Fibroblast of peridontal ligament (primary cell): ENCODE results near the gene NTMT1.
A peak's percentile ranks its signal among the peaks of the same experiment; 100 is the strongest.
"Not testable (repeated sequence)": the region's sequence is repeated elsewhere in the genome, so short reads cannot be mapped to it uniquely, and the experiment has no call there.

Experiments used
- DNase-seq: peaks from one replicate; pipeline ENCODE4 v3.0.0-alpha.2; 2010; ENCODE audit errors: extremely low read depth

NTMT1 gene

DNA sequence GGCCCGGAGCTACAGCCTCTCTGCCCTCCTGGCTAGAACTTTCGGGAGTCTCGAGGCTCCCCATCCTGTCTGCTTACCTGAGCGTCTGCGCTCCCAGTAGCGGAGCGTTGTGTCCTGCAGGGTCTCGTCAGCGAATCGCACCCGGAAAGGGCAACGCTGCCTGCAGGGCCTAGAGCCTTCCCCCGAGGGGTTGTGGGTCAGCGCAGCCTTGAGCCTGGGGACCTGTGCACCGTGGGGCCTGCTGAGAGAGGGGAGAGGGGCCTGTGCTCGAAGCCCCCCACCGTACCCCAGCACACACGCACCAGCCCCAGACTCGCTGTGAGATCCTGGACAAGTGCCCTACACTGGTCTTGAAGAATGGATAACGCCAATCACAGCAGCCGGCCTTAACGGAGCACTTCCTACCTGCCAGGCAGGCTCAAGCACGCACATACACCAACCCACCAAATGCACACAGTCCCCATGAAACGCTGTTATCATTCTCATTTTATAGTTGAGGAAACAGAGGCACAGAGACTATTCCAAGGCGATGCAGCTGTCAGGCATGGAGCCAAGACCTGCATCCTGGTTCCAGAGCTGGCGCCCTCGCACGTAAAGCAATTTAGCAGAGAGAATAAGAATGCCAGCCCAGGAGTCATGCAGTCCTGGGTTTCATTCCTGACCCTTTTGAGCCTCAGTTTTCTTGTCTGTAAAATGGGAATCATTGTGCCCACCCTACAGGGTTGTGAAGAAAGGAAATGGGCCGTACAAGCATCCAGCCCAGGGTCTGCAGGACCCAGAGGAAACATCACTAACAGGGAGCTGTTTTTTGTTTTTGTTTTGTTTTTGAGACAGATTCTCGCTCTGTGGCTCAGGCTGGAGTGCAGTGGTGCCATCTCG lies 10.3 kb upstream of the NTMT1 start:
- no peak for DNase-seq

DNA sequence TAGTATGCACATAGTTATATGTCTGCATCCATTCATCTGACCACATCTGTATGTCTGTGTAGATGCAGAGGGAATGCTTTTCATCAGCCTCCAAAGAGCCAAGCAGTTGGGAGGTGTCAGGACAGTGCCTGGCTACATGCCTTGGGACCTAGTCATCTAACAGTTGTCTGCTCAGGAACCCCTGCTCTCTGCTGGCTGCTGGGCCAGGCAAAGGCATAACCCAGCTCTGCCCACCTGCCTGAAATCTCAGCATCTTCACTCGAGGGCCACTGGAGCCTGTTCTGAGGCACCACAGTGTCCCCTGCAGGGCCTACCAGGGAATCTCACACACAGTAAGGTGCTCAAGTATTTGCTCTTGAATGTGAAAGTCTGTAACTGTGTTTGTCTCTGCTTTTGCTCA lies 8.8 kb upstream of the NTMT1 start:
- peak; percentile 46 for DNase-seq

DNA sequence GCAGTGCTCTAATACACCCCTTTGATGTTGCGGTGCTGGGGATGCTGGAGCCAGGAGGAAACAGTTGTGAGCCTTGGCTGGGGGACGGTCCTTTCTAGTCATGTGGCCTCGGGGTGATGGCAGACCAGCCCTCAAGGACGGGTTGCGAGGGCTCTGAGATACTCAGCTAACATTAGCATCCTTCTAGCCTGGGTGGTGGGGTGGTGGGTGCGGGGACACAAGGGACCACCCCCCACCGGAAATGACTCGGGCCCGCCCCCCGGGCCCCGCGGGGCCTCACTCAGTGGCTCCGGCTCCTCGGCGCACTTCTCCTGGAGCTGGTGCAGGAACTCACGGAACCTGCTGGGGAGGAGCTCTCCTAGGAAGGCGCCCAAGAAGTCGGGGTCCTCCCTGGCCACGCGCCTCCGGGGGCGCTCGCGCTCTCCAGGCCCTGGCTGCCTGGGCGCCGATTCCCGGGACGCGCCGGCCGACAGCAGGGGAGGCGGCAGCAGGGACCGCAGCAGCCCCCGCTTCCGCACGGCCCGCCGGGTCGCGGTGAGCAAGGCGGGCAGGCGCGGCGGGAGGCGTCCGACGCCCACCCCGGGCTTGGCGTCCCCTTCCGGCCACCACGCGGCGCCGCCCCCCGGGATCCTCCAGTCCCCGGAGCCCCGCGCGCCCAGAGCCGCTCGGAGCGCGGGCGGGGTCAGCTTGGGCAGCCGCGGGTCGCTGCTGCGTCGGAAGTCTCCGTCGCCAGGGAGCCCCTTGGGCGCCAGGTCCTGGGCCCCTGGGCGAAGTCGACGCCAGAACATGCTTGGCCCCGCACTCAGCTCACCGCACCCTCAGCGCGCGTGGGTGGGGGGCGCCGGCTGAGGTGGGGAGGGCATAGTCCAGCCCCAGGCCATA lies 5.9 kb upstream of the NTMT1 start:
- DNase-seq, result no peak

DNA sequence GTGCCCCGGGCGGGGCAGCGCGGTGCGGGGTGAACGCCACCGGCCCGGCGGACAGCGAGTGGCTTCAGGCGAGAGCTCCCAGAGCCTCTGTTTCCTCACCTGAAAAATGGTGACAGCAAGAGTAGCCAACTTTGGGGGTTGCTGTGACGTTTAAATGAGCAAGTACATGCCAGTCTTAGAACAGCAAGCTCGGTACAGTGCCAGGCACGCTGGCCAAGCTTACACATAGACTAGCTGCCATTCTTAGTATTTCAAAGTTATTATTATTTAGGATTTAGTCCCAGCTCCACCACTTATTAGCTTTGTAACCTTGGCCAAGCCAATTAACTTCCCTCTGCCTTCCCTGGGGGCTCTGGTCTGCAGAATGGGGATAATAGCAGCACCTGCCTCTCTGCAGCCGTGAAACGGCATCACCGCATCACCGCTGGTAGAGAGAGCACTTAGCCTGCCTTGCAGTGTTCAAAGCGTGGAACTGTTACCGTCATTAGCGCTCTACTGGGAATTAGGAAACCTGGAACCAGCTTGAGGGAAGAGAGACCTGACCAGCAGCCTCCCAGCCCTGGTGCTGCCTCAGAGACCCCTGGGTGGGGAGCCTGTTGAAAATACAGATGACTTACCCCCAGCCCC lies 5.2 kb upstream of the NTMT1 start, which contains the start of gene C9orf50:
Gene C9orf50, minus strand, starts transcription at position 433 of the 627 bp plus-strand sequence. CDS start 527 bp downstream, outside the sequence.
- DNase-seq, result no peak

DNA sequence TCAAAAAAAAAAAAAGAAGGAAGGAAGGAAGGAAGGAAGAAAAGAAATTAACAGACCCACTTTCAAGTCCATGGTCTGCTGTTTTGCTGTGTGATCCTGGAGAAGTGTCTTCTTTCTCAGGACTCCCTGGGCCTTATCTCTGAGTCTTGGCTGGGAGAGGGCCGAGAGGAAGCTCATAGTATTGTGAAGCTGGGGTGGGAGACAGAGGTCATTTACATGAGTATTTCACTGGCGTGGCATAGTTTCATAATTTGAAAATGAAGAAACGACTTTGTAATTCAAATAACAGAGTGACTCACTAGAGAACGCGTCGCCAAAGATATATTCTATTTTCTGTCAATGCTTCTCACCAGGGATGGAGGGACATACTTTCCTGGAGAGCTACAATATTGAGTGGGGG lies 2.6 kb upstream of the NTMT1 start:
- DNase-seq, result peak; percentile 81

DNA sequence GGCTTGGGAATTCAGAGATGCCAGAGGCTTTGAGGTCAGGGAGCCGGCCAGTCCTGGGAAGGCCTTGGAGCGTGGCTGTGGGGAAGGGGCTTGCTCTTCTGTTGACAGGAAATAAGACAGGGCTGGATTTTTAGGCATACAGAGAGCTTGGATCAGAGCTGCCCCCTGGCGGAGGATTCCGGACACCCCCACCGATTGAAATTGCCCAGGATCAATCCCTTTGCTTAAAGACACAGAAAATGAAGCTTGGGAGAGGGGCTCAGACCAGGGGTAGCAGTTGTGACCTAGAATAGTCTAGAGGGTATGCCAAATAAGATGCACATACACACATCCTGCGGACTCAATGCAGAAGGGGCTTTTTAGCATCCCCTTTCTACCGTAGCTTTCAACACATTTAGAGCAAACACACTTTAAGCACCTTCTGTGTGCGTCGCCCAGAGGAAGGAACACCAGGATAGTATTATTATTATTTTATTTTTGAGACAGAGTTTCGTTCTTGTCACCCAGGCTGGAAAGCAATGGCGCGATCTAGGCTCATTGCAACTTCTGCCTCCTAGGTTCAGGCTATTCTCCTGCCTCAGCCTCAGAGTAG lies 1.7 kb upstream of the NTMT1 start:
- peak; percentile 66 for DNase-seq

DNA sequence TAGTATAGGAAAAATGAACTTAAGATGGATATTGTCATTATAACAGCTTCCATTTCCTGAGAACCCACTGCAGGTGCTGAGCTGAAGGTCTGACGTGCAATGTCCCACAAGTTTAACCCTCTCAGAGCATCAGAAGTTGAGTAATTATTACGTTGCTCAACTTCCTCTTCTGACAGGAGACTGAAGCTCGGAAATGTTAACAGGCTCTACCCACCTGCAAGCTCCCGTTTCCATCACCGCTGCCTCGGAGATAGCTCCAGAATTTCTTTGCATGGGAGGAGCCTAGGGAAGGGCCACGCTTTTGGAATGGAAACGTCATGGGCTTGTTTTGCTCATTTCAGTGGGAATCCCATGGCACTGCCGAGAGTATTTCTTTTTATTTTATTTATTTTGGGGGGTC lies 1.0 kb upstream of the NTMT1 start:
- DNase-seq, result no peak

DNA sequence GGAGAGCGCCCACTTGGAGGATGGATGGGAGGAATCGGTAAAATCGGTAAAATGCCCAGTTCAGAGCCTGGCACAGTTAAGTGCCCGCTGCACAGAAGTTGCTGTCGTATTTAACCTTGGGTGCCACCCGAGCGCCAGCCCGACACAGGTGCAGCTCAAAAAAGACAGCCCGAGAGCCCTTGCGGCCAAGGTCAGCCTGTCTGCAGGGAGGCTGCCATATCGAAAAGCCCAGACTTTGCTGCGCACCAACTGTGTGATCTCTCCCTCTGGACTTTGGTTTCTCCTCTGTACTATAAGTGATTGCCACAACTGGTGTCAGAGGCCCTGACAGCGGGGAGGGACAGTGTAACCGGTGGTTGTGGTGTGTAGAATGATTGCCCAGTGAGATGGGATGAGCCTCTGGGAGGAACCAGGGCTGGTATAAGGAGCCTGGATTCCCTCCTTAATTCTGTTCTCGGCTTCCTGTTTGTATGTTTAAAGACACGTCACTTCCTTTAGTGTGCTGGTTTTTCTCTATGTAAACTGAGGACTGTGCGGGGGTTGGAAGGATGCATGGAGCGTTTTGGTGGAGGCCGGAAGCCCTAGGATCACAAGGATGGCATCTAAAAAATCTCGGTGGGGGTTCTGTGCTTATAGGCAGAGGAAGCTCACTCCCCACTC lies 792 bp downstream of the NTMT1 start:
- DNase-seq, result peak; percentile 67

DNA sequence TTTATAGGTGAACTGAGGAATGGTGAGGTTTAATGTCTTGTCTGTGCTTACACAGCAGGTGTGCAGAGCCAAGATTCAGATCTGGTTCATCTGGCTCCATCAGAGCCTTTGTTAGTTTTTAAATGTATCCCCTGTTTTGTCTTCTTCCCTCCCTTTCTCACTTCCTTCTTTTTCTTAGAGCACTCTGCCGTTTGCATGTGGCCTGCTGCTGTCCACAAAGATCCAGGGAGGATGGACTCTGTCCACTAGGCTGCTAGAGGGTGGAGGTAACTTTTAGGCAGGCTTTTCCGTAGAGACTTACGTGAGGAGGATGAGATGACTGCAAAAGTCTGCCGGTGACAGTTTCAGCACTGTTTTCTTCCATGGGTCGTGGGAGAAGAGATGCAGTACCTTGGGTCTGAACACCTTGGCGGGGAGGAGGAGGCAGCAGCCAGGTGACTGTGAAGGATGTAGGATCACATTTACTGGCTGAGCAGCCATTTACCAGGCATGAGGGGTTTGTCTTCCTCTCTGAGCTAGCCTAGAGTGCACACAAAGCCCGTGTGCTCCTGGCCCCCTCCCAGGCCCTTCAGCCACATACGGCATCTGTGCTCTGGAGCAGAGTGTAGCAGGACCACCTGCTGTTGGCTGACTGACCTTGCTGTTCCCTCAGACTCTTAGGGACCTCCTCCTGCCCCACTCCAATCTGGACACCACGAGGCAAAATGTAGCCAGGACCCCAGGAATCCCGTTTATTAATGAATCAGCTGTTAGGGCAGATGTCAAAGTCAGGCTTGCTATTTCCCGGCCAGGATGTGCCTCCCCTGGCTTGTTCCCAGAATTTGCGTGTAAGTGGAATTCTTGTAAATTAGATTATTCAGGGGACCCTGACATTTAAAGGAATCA lies 1.8 kb downstream of the NTMT1 start:
- no peak for DNase-seq

DNA sequence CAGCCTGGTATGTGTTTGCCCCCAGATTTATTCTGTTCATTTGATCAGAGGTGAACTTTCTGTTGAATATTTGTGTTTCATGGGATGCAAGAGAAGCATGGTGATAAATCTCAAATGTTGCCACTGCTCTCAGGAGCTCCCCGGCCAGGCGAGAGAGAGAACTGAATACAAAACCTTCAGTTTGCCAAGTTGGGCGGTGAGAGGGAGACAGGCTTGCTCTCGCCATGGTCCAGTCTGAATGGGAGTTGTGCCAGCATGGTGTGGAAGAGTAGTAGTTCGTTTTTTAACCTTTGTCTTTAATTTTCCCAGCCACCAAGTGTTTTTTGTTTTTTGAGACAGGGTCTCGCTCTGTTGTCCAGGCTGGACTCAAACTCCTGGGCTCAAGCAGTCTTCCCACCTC lies 2.7 kb downstream of the NTMT1 start:
- DNase-seq, result no peak

DNA sequence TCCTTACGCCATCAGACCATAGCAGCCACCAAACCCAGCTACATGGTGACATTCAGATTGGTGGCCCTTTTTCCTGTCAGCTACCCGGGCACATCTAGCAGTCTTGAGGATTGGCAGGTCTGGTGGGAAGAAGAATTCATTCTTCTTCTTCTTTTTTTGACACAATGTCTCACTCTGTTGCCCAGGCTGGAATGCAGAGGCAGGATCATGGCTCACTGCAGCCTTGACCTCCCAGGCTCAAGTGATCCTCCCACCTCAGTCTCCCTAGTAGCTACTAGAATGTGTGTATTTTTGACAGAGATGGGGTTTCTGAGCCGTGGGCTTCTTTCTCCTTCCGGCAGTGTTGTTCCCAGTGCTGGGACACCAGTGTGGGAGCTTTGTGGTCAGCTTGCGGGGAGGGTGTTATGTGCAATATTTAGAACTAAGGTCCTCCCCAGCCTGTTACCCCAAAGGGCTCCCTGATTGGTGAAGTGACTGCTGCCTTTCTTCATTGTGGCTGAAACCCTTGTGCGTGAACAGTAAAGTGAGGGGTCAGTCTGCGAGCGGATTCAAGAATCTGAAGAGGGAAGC lies 3.4 kb downstream of the NTMT1 start:
- no peak for DNase-seq

DNA sequence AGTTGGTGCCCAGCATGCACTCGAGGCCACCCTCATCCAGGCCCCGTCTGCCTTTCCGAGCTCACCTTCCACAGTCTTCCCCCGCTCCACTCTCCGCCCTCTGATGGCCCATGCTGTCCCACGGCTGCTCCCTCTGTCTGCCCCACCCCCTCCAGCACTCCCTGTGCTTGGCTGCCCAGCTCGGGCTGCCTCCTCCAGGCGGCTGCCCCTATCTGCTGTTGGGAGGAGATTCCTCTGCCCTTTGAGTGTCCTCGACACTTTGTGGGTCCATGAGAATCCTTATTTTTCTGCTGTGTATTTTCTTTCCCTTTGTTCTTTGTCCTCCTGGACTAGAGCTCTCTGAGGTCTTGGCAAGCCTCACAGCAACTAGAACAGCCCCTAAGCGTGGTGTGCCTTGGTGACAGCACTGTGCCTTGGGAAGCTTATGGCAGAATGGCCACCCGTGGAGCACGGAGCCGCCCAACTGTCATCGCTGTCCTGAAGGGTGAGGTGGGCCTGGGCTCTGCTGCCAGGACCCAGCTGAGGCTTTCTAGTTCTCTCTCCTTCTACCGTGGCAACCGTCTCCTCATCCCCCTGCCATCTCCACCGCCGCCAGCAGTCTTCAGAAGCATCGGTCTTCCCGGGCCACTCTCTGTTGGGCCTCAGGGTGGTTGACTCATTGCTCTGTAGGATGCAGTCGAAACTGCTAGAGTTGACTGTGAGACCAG lies 5.2 kb downstream of the NTMT1 start:
- peak; percentile 49 for DNase-seq

DNA sequence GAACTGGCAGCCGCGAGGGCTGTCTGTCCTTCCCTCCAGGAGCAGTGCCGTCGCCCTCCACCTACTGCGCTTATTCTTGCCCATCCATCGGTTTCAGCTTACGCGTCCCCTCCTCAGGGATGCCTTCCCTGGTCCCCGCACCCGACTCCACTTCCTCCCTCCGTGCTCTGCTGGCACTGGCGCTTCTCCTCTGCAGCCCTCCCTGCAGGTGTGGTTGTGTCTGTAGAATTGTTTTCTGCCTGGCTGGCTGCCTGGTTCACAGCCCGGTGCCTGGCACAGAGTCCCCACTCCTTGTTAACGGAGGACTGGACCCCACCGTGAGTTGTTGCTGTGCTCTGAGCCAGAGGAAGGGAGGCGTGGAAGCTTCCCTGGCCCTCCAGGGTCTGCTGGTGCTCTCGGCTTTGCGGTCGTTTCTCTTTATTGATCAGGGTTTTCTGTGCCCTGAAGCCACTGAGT lies 5.7 kb downstream of the NTMT1 start:
- DNase-seq, result no peak

DNA sequence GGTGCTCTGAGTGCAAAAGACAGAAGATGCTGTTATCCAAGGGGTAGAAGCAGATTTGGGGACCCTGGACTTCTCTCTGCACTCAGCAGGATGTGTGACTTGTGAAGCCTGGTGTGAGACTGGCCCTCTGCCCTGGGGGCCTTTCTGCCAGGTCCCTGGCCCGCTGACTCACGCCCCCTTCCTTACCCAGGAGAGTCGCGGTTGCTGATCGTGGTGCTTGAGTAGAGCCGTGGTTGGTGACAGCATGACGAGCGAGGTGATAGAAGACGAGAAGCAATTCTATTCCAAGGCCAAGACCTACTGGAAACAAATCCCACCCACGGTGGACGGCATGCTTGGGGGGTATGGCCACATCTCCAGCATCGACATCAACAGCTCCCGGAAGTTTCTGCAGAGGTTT lies 6.5 kb downstream of the NTMT1 start:
- no peak for DNase-seq

DNA sequence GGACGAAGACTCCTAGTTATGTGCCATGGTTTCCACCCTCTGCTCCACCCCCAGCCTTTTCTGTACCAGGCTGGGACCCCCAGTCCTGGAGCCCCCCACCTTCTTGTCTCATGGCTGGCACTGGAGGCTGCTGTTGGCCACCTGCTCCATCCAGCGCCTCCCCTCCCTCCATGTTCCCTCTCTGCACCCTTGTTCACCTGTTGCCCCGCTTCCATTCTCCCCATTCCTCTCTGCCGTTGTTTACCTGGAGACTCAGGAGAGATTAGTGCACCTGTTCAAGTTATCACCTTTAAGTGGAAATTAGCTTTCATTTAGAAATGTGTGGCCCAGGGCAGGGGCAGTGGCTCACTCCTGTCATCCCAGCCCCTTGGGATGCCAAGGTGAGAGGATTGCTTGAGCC lies 7.2 kb downstream of the NTMT1 start:
- no peak for DNase-seq

DNA sequence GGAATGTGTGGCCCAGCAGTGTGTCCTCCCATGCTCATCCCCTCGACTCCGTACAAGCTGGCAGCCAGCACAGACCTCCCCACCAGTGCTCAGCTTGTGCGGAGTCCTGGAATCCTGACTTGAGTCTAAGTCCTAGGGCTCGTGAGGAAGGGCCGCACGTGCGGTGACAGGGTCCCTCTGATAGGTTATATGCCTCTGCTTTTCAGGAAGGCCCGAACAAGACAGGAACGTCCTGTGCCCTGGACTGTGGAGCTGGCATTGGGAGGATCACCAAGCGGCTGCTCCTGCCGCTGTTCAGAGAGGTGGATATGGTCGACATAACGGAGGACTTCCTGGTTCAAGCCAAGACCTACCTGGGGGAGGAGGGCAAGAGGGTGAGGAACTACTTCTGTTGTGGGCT lies 7.9 kb downstream of the NTMT1 start:
- DNase-seq, result no peak

DNA sequence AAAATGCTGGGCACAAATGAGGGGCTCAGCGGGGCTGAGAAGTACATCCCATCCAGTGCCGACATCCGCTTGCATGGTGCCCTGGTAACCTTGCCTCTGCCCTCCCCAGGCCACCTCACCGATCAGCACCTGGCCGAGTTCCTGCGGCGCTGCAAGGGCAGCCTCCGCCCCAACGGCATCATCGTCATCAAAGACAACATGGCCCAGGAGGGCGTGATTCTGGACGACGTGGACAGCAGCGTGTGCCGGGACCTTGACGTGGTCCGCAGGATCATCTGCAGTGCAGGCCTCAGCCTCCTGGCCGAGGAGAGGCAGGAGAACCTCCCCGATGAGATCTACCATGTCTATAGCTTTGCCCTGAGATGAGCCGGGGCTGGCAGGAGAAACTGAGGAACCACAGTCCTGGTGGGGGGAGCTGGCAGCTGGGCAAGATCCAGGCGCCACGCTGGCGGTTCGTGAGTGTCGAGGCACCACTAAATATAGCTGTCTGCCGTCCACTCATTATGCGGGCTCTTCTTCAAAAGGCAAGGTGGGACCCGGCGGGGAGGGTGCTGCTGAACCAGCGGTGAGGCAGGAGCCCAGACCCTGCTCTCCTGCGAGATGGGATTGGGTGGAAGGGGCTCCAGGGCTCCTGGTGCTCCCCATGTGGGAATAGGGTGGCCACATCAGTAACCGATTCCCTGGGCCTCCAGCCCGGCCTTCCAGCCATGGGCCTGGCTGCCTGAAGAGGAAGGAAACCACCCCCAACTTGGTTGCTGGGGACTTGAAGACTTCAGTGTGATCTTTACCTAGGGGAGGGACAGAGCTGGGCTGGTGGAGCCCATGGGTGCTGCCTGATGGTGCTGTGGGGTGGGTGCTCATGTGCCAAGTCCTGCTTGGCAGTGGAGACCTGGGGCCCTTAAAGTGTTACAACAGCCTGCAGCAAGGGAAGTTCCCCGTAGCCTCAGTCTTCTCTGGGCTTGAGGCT lies 9.4 kb downstream of the NTMT1 start:
- no peak for DNase-seq

DNA sequence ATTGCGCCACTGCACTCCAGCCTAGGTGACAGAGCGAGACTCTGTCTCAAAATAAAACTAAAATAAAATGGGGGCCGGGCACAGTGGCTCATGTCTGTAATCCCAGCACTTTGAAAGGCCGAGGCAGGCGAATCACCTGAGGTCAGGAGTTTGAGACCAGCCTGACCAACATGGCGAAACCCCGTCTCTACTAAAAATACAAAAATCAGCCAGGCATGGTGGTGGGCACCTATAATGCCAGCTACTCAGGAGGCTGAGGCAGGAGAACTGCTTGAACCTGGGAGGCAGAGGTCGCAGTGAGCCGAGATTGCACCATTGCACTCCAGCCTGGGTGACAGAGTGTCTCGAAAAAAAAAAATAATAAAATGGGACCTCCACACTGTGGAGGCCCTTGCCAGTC lies 10.4 kb downstream of the NTMT1 start:
- not testable (repeated sequence) for DNase-seq
